SKM-1 treated with dmso at 0.1 percent for 144 hours (cell line): ENCODE results near the gene MAPK7.

Experiments used
- DNase-seq: peaks from one replicate; lab custom pipeline; 2025; ENCODE audit not compliant: unreplicated experiment; lab: John Stamatoyannopoulos, UW

MAPK7 gene

GRCh38 chr17:19378416-19379360 lies at the start of gene MAPK7:
MAPK7 (plus strand) TSS chr17:19378498; CDS start chr17:19378901, 403 bp downstream.
- no peak for DNase-seq

- no peak for DNase-seq
Observed at GRCh38 chr17:19329136-19329535, 49.2 kb upstream of the MAPK7 start.

GRCh38 chr17:19329839-19330238 lies 48.5 kb upstream of the MAPK7 start:
- no peak for DNase-seq

GRCh38 chr17:19330271-19330670 lies 48.0 kb upstream of the MAPK7 start:
- no peak for DNase-seq

- no peak for DNase-seq
Observed at GRCh38 chr17:19331134-19331533, 47.2 kb upstream of the MAPK7 start.

GRCh38 chr17:19331543-19332245 lies 46.6 kb upstream of the MAPK7 start:
- no peak for DNase-seq

- no peak for DNase-seq
Observed at GRCh38 chr17:19332371-19333131, 45.7 kb upstream of the MAPK7 start.

GRCh38 chr17:19333132-19333440 lies 45.2 kb upstream of the MAPK7 start:
- no peak for DNase-seq

- no peak for DNase-seq
Observed at GRCh38 chr17:19333736-19334290, 44.5 kb upstream of the MAPK7 start.

- DNase-seq: no peak
Observed at GRCh38 chr17:19334331-19334730, 44.0 kb upstream of the MAPK7 start.

- no peak for DNase-seq
Observed at GRCh38 chr17:19335951-19336631, 42.2 kb upstream of the MAPK7 start.

- no peak for DNase-seq
Observed at GRCh38 chr17:19336938-19337711, 41.2 kb upstream of the MAPK7 start.

GRCh38 chr17:19337712-19338023 lies 40.6 kb upstream of the MAPK7 start:
- no peak for DNase-seq

- peak; percentile 42 for DNase-seq
Observed at GRCh38 chr17:19338031-19338990, 40.0 kb upstream of the MAPK7 start.

- no peak for DNase-seq
Observed at GRCh38 chr17:19339341-19339815, 38.9 kb upstream of the MAPK7 start.

- DNase-seq: no peak
Observed at GRCh38 chr17:19341211-19341631, 37.1 kb upstream of the MAPK7 start.

- no peak for DNase-seq
Observed at GRCh38 chr17:19341641-19342610, 36.4 kb upstream of the MAPK7 start.
